PFSK-1 (cell line): Measurements from ENCODE around the gene OPRD1.

Experiments
- POLR2AphosphoS5 ChIP-seq: IDR thresholded peaks from 2 replicates; pipeline ENCODE4 v1.6.1; 2012; ENCODE audit warnings: low read depth, mild to moderate bottlenecking, control low read depth, low read length, moderate library complexity
- REST ChIP-seq, 2 experiments: IDR thresholded peaks; 2 replicates each; pipeline versions ENCODE4 v1.6.1 to v1.8.0; 2011 to 2012; ENCODE audit warnings: low read depth in 2 of 2, low read length in 2 of 2, control low read depth in 1 of 2, inconsistent platforms in 1 of 2, mild to moderate bottlenecking in 1 of 2, moderate library complexity in 1 of 2; ENCODE audit not compliant: insufficient read depth in 1 of 2
- SIN3A ChIP-seq: IDR thresholded peaks from 2 replicates; pipeline ENCODE4 v1.6.1; 2012; ENCODE audit warnings: mild to moderate bottlenecking, low read length, moderate library complexity, borderline replicate concordance; ENCODE audit not compliant: insufficient read depth
- TAF1 ChIP-seq: IDR thresholded peaks from 2 replicates; pipeline ENCODE4 v1.6.1; 2012; ENCODE audit warnings: low read length, control low read depth, borderline replicate concordance; ENCODE audit not compliant: insufficient read depth

- no peak for TF ChIP-seq POLR2AphosphoS5
- TF ChIP-seq TAF1: no peak
- TF ChIP-seq SIN3A: no peak
- no peak for TF ChIP-seq REST (IDR thresholded peaks at IDR 0.05; ENCODE audit: insufficient read depth in 1 of 2, low read depth in 2 of 2, low read length in 2 of 2)
Measured at GRCh38 chr1:28840928-28841544, 29.1 kb downstream of the OPRD1 start.
